ENCODE data around the gene ZNF709. TPM values are rescaled to one million over a fixed set of nuclear protein-coding genes. Genes with fewer than 3 reads are reported as not detected.
A peak's percentile ranks its signal among the peaks of the same experiment; 100 is the strongest.

The ZNF709 gene
- total and polyA plus RNA-seq, 2 of the 13 experiments (the other 11 are each of a cell fraction or from before 2014, with no cell fraction given): 1.5 to 3.9 TPM

GRCh38 chr19:12495002-12495802 is 10.6 kb upstream of the ZNF709 start (continued):
- TF ChIP-seq ZSCAN25 (CRISPR knock-in tag; IDR thresholded peaks at IDR 0.05) (no peak), ZNF775 (CRISPR knock-in tag; IDR thresholded peaks at IDR 0.05; ENCODE audit: borderline replicate concordance) (peak; percentile 73; the same call in 1 of the 2 replicates), ZNF333 (CRISPR knock-in tag; IDR thresholded peaks at IDR 0.05; ENCODE audit: borderline replicate concordance) (no peak; the same call in 1 of the 2 replicates), TEAD2 (CRISPR knock-in tag; IDR thresholded peaks at IDR 0.05) (no peak), THAP9 (CRISPR knock-in tag; IDR thresholded peaks at IDR 0.05; ENCODE audit: borderline replicate concordance) (peak; percentile 66; the same call in 1 of the 2 replicates), ATF1 (CRISPR knock-in tag; IDR thresholded peaks at IDR 0.05) (peak; percentile 26; the same call in 1 of the 2 replicates), ATF6 (CRISPR knock-in tag; conservative IDR thresholded peaks at IDR 0.05) (no peak; the same call in 1 of the 2 replicates), GFI1 (CRISPR knock-in tag; IDR thresholded peaks at IDR 0.05; ENCODE audit: borderline replicate concordance) (no peak), ASH2L (IDR thresholded peaks at IDR 0.05; ENCODE audit: insufficient read length, low read depth, low read length) (peak; percentile 73)
